IMR-90 (cell line): ENCODE measurements around the gene AWAT2. TPM values are rescaled to one million over a fixed set of nuclear protein-coding genes. Genes with fewer than 3 reads are reported as not detected.

Experiments
- ATAC-seq: fragments of 200-7000 bp; cut with Tn5 transposase; 2 replicates; pipeline ENCODE4 v1.9.1; 2020; ENCODE audit warnings: low read depth, mild to moderate bottlenecking, moderate library complexity
- BruUV-seq: library from RNA; stranded (reverse); fragments of 400-500 nt; replicated peaks from 2 replicates; lab custom pipeline; 2021; lab: Mats Ljungman, UMichigan
- CTCF ChIA-PET: fragments of 300-600 bp; formaldehyde crosslinking; extraction: SDS; loops from one replicate; lab custom pipeline; 2021; ENCODE audit warnings: antibody characterized with exemption; lab: Yijun Ruan, JAX
- POLR2A ChIA-PET: fragments of 300-600 bp; sonication (Branson Sonifier 250); formaldehyde crosslinking; loops from one replicate; lab custom pipeline; 2022; ENCODE audit warnings: antibody characterized with exemption; ENCODE audit not compliant: unreplicated experiment; lab: Charles Lee
- DNase-seq: peaks from one replicate; pipeline ENCODE4 v3.0.0; 2013
- H2AFZ ChIP-seq: replicated peaks from 2 replicates; pipeline ENCODE3; 2013; ENCODE audit warnings: low read length, mild to moderate bottlenecking; ENCODE audit not compliant: poor library complexity
- H2AK5ac ChIP-seq: 2 replicates; pipeline ENCODE4 v1.6.1; 2013; ENCODE audit warnings: low read depth, low read length, inconsistent platforms
- H2AK9ac ChIP-seq: replicated peaks from 2 replicates; pipeline ENCODE3; 2013; ENCODE audit warnings: mild to moderate bottlenecking, low read depth, low read length, moderate library complexity; ENCODE audit not compliant: poor library complexity
- H2BK120ac ChIP-seq: 2 replicates; pipeline ENCODE4 v1.6.1; 2013; ENCODE audit warnings: low read depth, low read length, inconsistent platforms
- H2BK15ac ChIP-seq: 3 replicates; pipeline ENCODE4 v1.6.1; 2013; ENCODE audit warnings: low read depth, low read length, inconsistent platforms
- H2BK20ac ChIP-seq: 2 replicates; pipeline ENCODE4 v1.6.1; 2013; ENCODE audit warnings: low read depth, mild to moderate bottlenecking, inconsistent platforms, low read length, moderate library complexity
- H2BK5ac ChIP-seq: 2 replicates; pipeline ENCODE4 v1.6.1; 2013; ENCODE audit warnings: mild to moderate bottlenecking, low read depth, low read length, inconsistent platforms; ENCODE audit not compliant: poor library complexity, severe bottlenecking
- H3K14ac ChIP-seq: replicated peaks from 2 replicates; pipeline ENCODE4 v1.6.1; 2013; ENCODE audit warnings: low read depth, low read length, inconsistent platforms
- H3K18ac ChIP-seq: 2 replicates; pipeline ENCODE4 v1.6.1; 2013; ENCODE audit warnings: low read depth, low read length, control low read depth
- H3K23ac ChIP-seq: 2 replicates; pipeline ENCODE4 v1.6.1; 2013; ENCODE audit warnings: low read depth, low read length, inconsistent platforms
- H3K27ac ChIP-seq: 2 replicates; pipeline ENCODE4 v1.5.1; 2013; ENCODE audit warnings: mild to moderate bottlenecking, control low read depth, low read length; ENCODE audit not compliant: insufficient read depth
- H3K27me3 ChIP-seq: 2 replicates; pipeline ENCODE4 v1.6.1; 2013; ENCODE audit warnings: low read length; ENCODE audit not compliant: control insufficient read depth, insufficient read depth
- H3K36me3 ChIP-seq: 2 replicates; pipeline ENCODE4 v1.6.1; 2013; ENCODE audit warnings: low read length, mixed read lengths; ENCODE audit not compliant: control insufficient read depth, insufficient read depth
- H3K4ac ChIP-seq: 2 replicates; pipeline ENCODE4 v1.6.1; 2013; ENCODE audit warnings: low read depth, low read length, inconsistent platforms
- H3K4me1 ChIP-seq: 2 replicates; pipeline ENCODE4 v1.6.1; 2013; ENCODE audit warnings: low read length, mixed read lengths; ENCODE audit not compliant: control insufficient read depth, insufficient read depth
- H3K4me2 ChIP-seq: 2 replicates; pipeline ENCODE4 v1.6.1; 2013; ENCODE audit warnings: low read depth, mild to moderate bottlenecking, control low read depth, low read length, moderate library complexity
- H3K4me3 ChIP-seq: 2 replicates; pipeline ENCODE4 v1.5.1; 2013; ENCODE audit warnings: low read depth, mild to moderate bottlenecking, control low read depth, low read length, moderate library complexity; ENCODE audit not compliant: insufficient read depth
- H3K56ac ChIP-seq: 2 replicates; pipeline ENCODE4 v1.6.1; 2013; ENCODE audit warnings: low read length, inconsistent platforms; ENCODE audit not compliant: insufficient read depth; ENCODE audit errors: extremely low read depth
- H3K79me1 ChIP-seq, 2 experiments: 2 replicates each; pipeline ENCODE4 v1.6.1; 2013; ENCODE audit warnings: low read length in 2 of 2, inconsistent platforms in 1 of 2, low read depth in 1 of 2
- H3K9ac ChIP-seq: 2 replicates; pipeline ENCODE4 v1.6.1; 2013; ENCODE audit warnings: low read depth, low read length, control low read depth
- H3K9me1 ChIP-seq: 2 replicates; pipeline ENCODE4 v1.6.1; 2013; ENCODE audit warnings: low read length, inconsistent platforms; ENCODE audit not compliant: insufficient read depth
- H3K9me3 ChIP-seq: 2 replicates; pipeline ENCODE4 v1.6.1; 2013; ENCODE audit warnings: low read length; ENCODE audit not compliant: control insufficient read depth, insufficient read depth
- H4K20me1 ChIP-seq: 2 replicates; pipeline ENCODE4 v1.6.1; 2013; ENCODE audit warnings: low read length, inconsistent platforms; ENCODE audit not compliant: insufficient read depth
- H4K5ac ChIP-seq: 2 replicates; pipeline ENCODE4 v1.6.1; 2013; ENCODE audit warnings: mild to moderate bottlenecking, low read depth, low read length, control low read depth
- H4K8ac ChIP-seq, 2 experiments: 2 replicates each; pipeline ENCODE4 v1.6.1; 2013; ENCODE audit warnings: low read depth in 2 of 2, low read length in 2 of 2, control low read depth in 1 of 2, inconsistent platforms in 1 of 2
- H4K91ac ChIP-seq: 2 replicates; pipeline ENCODE4 v1.6.1; 2013; ENCODE audit warnings: low read depth, low read length, inconsistent platforms; ENCODE audit not compliant: insufficient read depth
- BHLHE40 ChIP-seq: fragments of 150-350 bp; IDR thresholded peaks from 2 replicates; pipeline ENCODE4 v1.6.1; 2016; ENCODE audit warnings: mild to moderate bottlenecking, low read depth, low read length
- CEBPB ChIP-seq: IDR thresholded peaks from 2 replicates; pipeline ENCODE4 v1.6.1; 2012; ENCODE audit warnings: low read depth, low read length, improper control_type of control experiment
- FOS ChIP-seq: fragments of 150-350 bp; IDR thresholded peaks from 2 replicates; pipeline ENCODE4 v1.6.1; 2016; ENCODE audit warnings: low read depth, low read length
- RCOR1 ChIP-seq: IDR thresholded peaks from 2 replicates; pipeline ENCODE4 v1.6.1; 2012; ENCODE audit warnings: mild to moderate bottlenecking, low read length, improper control_type of control experiment; ENCODE audit not compliant: insufficient replicate concordance
- WGBS, 2 experiments: methylation state at CpG; one replicate each; pipeline versions ENCODE4 v1.1.5 to v1.1.7; 2013; ENCODE audit warnings: missing lambda C conversion rate in 2 of 2; ENCODE audit not compliant: insufficient read length in 1 of 2; ENCODE audit errors: extremely low coverage in 2 of 2; 5-methylcytosine and 5-hydroxymethylcytosine counted together
- dilution Hi-C: fragments of 300-500 bp; cut with HindIII; formaldehyde crosslinking; loops from one replicate; pipeline ENCODE4 v1.14.3; 2018; ENCODE audit warnings: low sequenced_read_pairs; ENCODE audit not compliant: unreplicated experiment
- in situ Hi-C: fragments of 300-500 bp; cut with MboI; formaldehyde crosslinking; loops from 3 replicates; pipeline ENCODE4 v1.14.3; 2019; ENCODE audit warnings: low sequenced_read_pairs, inconsistent platforms, mixed read lengths
- intact Hi-C: fragments of 100-400 bp; cut with micrococcal nuclease; formaldehyde crosslinking; loops from 2 replicates; pipeline ENCODE4 v1.10.0; 2022
- polyA plus RNA-seq, 3 experiments: library from polyadenylated mRNA; depleted of rRNA; stranded (reverse); fragments of >200 nt; gene quantifications; 2 replicates each; pipeline ENCODE4 v1.2.3, GENCODE V29; 2012; ENCODE audit warnings: low replicate concordance in 1 of 3
- total RNA-seq: library from RNA; depleted of rRNA; stranded (reverse); fragments of >200 nt; gene quantifications from 2 replicates; pipeline ENCODE4 v1.2.3, GENCODE V29; 2012

AWAT2 gene
- total and polyA plus RNA-seq, 2 of the 4 experiments (the other 2 are of a cell fraction) = under 0.01 TPM; not detected in 1

- no peak overlapping the region for H2AK9ac ChIP-seq
- H2BK20ac ChIP-seq = no peak overlapping the region
- H2AFZ ChIP-seq = no peak overlapping the region
- WGBS, 2 experiments = 67% methylated on average over 1 of the region's 4 CpGs; no CpG with 5 or more reads in 1 of the 2 experiments
- no peaks in the 10 kb centered on the region for H3K79me1 ChIP-seq
- H3K4me1 ChIP-seq = peaks cover 2% of the 10 kb centered on the region
- no peaks in the 10 kb centered on the region for H3K9me3 ChIP-seq
- no peak overlapping the region for H2BK120ac ChIP-seq
- in situ Hi-C loops (no loop called here), intact Hi-C loops (no loop called here), dilution Hi-C loops (no loop called here)
- no peak overlapping the region for H4K5ac ChIP-seq
- peaks cover 9% of the 10 kb centered on the region for H3K27me3 ChIP-seq
- H3K4me2 ChIP-seq = no peak overlapping the region
- no peaks in the 10 kb centered on the region for H3K36me3 ChIP-seq
- H3K18ac ChIP-seq = no peak overlapping the region
- no peak overlapping the region for H3K23ac ChIP-seq
- no peaks in the 10 kb centered on the region for H3K9me1 ChIP-seq
- no peak overlapping the region for H3K9ac ChIP-seq
- H2AK5ac ChIP-seq = no peak overlapping the region
- ATAC-seq (no peak), DNase-seq (no peak)
- TF ChIP-seq CEBPB = no peak
- no peak for TF ChIP-seq BHLHE40
- TF ChIP-seq RCOR1 = no peak
- no peak for TF ChIP-seq FOS
- POLR2A ChIA-PET = no interaction called here
- no peak overlapping the region for H3K56ac ChIP-seq
- H4K20me1 ChIP-seq = no peaks in the 10 kb centered on the region
- H4K91ac ChIP-seq = no peak overlapping the region
- H2BK5ac ChIP-seq = no peak overlapping the region
- H3K4ac ChIP-seq = no peak overlapping the region
- no peak overlapping the region for H3K27ac ChIP-seq
- H2BK15ac ChIP-seq = no peak overlapping the region
- H3K4me3 ChIP-seq = no peak overlapping the region
- H3K14ac ChIP-seq = no peak overlapping the region
- H4K8ac ChIP-seq = no peak overlapping the region
- CTCF ChIA-PET = interaction anchor here (0.6 to 1.2 kb wide), 2 partner anchors 14 to 209 kb away, joined by 3 read pairs; no protein-coding TSS in a partner anchor
- no TSS peak for BruUV-seq
Measured at GRCh38 chrX:70082723-70083122, 33.0 kb upstream of the AWAT2 start.
